ENCODE results near the gene MYO5B. TPM values are rescaled to one million over a fixed set of nuclear protein-coding genes. Genes with fewer than 3 reads are reported as not detected.

The MYO5B gene
- polyA plus RNA-seq, 1 donor (not counting 4 experiments of a cell fraction or from before 2014, with no cell fraction given): 6.8 TPM

DNA sequence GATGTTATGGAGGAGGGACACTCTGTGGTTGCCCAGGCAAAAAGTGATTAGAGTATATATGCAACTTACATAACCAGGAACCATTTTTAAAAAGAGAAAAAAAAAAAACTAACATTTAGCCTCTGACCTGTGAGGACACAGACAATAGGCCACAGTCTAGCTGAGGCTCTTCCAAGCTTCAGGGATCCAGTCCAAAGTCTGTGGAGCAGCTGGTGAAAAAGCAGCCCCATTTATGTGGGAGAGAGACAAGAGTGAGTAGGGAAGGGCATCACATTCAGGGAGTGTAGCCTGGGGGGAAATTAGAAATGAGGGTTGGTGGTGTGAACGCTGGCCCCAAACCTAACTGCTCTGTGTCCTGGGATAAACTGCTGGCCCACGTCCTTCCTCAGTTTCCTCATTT lies 122.8 kb downstream of the MYO5B start:
- FAIRE-seq: no peak
- Histone ChIP-seq H3K9ac (ENCODE audit: control insufficient read depth, extremely low read depth, insufficient read depth, low read length) (no peak overlapping the region), H3K27ac (ENCODE audit: control insufficient read depth, insufficient read depth, low read length) (no peak overlapping the region), H3K27me3 (ENCODE audit: control insufficient read depth, extremely low read depth, insufficient read depth, low read length) (peaks cover 6% of the 10 kb centered on the region), H3K36me3 (ENCODE audit: control insufficient read depth in 2 of 2, extremely low read depth in 1 of 2, insufficient read depth in 2 of 2, low read length in 2 of 2) (no peaks in the 10 kb centered on the region), H3K9me3 (ENCODE audit: control insufficient read depth, low read depth, low read length) (no peaks in the 10 kb centered on the region), H3K79me2 (ENCODE audit: control insufficient read depth, insufficient read depth, low read length) (no peaks in the 10 kb centered on the region), H3K4me2 (ENCODE audit: control insufficient read depth, extremely low read depth, insufficient read depth, low read depth, low read length) (no peak overlapping the region), H3K9me1 (ENCODE audit: control insufficient read depth, extremely low read depth, insufficient read depth, low read length) (no peaks in the 10 kb centered on the region), H2AFZ (ENCODE audit: control insufficient read depth, low read length) (no peak overlapping the region), H3K4me1 (ENCODE audit: control insufficient read depth, extremely low read depth, insufficient read depth, low read length) (no peaks in the 10 kb centered on the region), H3K4me3 (ENCODE audit: control insufficient read depth in 2 of 3, extremely low read depth in 1 of 3, insufficient read depth in 2 of 3, low read depth in 1 of 3, low read length in 3 of 3) (no peak overlapping the region), H4K20me1 (ENCODE audit: control insufficient read depth, extremely low read depth, insufficient read depth, low read length) (no peaks in the 10 kb centered on the region)
- no peak for DNase-seq (ENCODE audit: low read depth, low spot score)
- TF ChIP-seq, protein P1, sequence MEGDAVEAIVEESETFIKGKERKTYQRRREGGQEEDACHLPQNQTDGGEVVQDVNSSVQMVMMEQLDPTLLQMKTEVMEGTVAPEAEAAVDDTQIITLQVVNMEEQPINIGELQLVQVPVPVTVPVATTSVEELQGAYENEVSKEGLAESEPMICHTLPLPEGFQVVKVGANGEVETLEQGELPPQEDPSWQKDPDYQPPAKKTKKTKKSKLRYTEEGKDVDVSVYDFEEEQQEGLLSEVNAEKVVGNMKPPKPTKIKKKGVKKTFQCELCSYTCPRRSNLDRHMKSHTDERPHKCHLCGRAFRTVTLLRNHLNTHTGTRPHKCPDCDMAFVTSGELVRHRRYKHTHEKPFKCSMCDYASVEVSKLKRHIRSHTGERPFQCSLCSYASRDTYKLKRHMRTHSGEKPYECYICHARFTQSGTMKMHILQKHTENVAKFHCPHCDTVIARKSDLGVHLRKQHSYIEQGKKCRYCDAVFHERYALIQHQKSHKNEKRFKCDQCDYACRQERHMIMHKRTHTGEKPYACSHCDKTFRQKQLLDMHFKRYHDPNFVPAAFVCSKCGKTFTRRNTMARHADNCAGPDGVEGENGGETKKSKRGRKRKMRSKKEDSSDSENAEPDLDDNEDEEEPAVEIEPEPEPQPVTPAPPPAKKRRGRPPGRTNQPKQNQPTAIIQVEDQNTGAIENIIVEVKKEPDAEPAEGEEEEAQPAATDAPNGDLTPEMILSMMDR (optimal IDR thresholded peaks at IDR 0.05 in 1 of 3, IDR thresholded peaks at IDR 0.05 in 1 of 3, conservative IDR thresholded peaks at IDR 0.05 in 1 of 3; ENCODE audit: extremely low read depth in 1 of 3, insufficient read depth in 2 of 3, low read length in 3 of 3): no peak
- no peak for TF ChIP-seq EZH2 (IDR thresholded peaks at IDR 0.05; ENCODE audit: low read length)
- dilution Hi-C loops (cut with MboI; ENCODE audit: extremely low pct_ligation_motif_present, low sequenced_read_pairs): no loop called here

GRCh38 chr18:50071397-50071796 lies 123.5 kb downstream of the MYO5B start:
- dilution Hi-C loops (cut with MboI; ENCODE audit: extremely low pct_ligation_motif_present, low sequenced_read_pairs): no loop called here
- no peak for FAIRE-seq

More at GRCh38 chr18:50071397-50071796, 123.5 kb downstream of the MYO5B start:
- no peak for DNase-seq (ENCODE audit: low read depth, low spot score)
- Histone ChIP-seq H3K4me3 (ENCODE audit: control insufficient read depth in 2 of 3, extremely low read depth in 1 of 3, insufficient read depth in 2 of 3, low read depth in 1 of 3, low read length in 3 of 3) (no peak overlapping the region), H2AFZ (ENCODE audit: control insufficient read depth, low read length) (no peak overlapping the region), H3K9ac (ENCODE audit: control insufficient read depth, extremely low read depth, insufficient read depth, low read length) (no peak overlapping the region), H3K9me3 (ENCODE audit: control insufficient read depth, low read depth, low read length) (no peaks in the 10 kb centered on the region), H3K27ac (ENCODE audit: control insufficient read depth, insufficient read depth, low read length) (no peak overlapping the region), H3K79me2 (ENCODE audit: control insufficient read depth, insufficient read depth, low read length) (no peaks in the 10 kb centered on the region), H3K36me3 (ENCODE audit: control insufficient read depth in 2 of 2, extremely low read depth in 1 of 2, insufficient read depth in 2 of 2, low read length in 2 of 2) (no peaks in the 10 kb centered on the region), H3K4me1 (ENCODE audit: control insufficient read depth, extremely low read depth, insufficient read depth, low read length) (no peaks in the 10 kb centered on the region), H3K27me3 (ENCODE audit: control insufficient read depth, extremely low read depth, insufficient read depth, low read length) (peaks cover 6% of the 10 kb centered on the region), H3K4me2 (ENCODE audit: control insufficient read depth, extremely low read depth, insufficient read depth, low read depth, low read length) (no peak overlapping the region), H4K20me1 (ENCODE audit: control insufficient read depth, extremely low read depth, insufficient read depth, low read length) (no peaks in the 10 kb centered on the region), H3K9me1 (ENCODE audit: control insufficient read depth, extremely low read depth, insufficient read depth, low read length) (no peaks in the 10 kb centered on the region)
- TF ChIP-seq, protein P1 (optimal IDR thresholded peaks at IDR 0.05 in 1 of 3, IDR thresholded peaks at IDR 0.05 in 1 of 3, conservative IDR thresholded peaks at IDR 0.05 in 1 of 3; ENCODE audit: extremely low read depth in 1 of 3, insufficient read depth in 2 of 3, low read length in 3 of 3): no peak
- TF ChIP-seq EZH2 (IDR thresholded peaks at IDR 0.05; ENCODE audit: low read length): no peak

All from keratinocyte (primary cell).